Mucosa of descending colon (tissue), 3 donors: ENCODE measurements around the gene SNX21. TPM values are rescaled to one million over a fixed set of nuclear protein-coding genes. Genes with fewer than 3 reads are reported as not detected.

Experiments
- ATAC-seq: fragments of 200-7000 bp; cut with Tn5 transposase; one replicate; pipeline ENCODE4 v1.9.1; 2020; ENCODE audit warnings: mild to moderate bottlenecking, moderate library complexity
- DNase-seq, 3 donors: peaks; one replicate each; pipeline ENCODE4 v3.0.0-alpha.2; 2020
- H3K36me3 ChIP-seq: fragments of 200-600 bp; one replicate; pipeline ENCODE4 v1.8.0; 2021; ENCODE audit warnings: low read depth, mild to moderate bottlenecking
- H3K4me1 ChIP-seq: fragments of 200-600 bp; one replicate; pipeline ENCODE4 v1.8.0; 2021; ENCODE audit warnings: low read depth, mild to moderate bottlenecking
- H3K4me3 ChIP-seq: fragments of 200-600 bp; one replicate; pipeline ENCODE4 v1.8.0; 2021; ENCODE audit warnings: mild to moderate bottlenecking
- H3K9me3 ChIP-seq: fragments of 200-600 bp; one replicate; pipeline ENCODE4 v1.8.0; 2021; ENCODE audit warnings: mild to moderate bottlenecking
- intact Hi-C, 2 donors: fragments of 100-400 bp; cut with DNase I in 1 of 2; cut with micrococcal nuclease in 1 of 2; formaldehyde crosslinking; loops; one replicate each; pipeline versions ENCODE4 v1.11.0 to v1.11.1; 2022; cut with DNase I, micrococcal nuclease
- total RNA-seq, 3 donors: library from RNA; stranded (reverse); fragmentation: NEBNext Ultra II Directional in 2 of 3; extraction: Animal tissue kit (Norgen Biotek cat#: 25700) in 2 of 3; gene quantifications; one replicate each; pipeline versions ENCODE4 v1.2.1 to v1.2.4, GENCODE V29; 2021 to 2023
- TF ChIP-seq, protein P1 (sequence below): fragments of 200-600 bp; IDR thresholded peaks from one replicate; pipeline ENCODE4 v1.8.0; 2022; ENCODE audit warnings: antibody characterized with exemption, mild to moderate bottlenecking
- donor health status: DM: no; HTN: no; CAD: no; lungs with moderate emphysema.
- donor health status: DM: no; HTN: no; CAD: no.
- donor health status: DM: no; HTN: yes; CAD: no.

Gene SNX21
- total RNA-seq, 3 donors from 2014 or later, result 13.8 to 31.5 (median 14.0) TPM

DNA sequence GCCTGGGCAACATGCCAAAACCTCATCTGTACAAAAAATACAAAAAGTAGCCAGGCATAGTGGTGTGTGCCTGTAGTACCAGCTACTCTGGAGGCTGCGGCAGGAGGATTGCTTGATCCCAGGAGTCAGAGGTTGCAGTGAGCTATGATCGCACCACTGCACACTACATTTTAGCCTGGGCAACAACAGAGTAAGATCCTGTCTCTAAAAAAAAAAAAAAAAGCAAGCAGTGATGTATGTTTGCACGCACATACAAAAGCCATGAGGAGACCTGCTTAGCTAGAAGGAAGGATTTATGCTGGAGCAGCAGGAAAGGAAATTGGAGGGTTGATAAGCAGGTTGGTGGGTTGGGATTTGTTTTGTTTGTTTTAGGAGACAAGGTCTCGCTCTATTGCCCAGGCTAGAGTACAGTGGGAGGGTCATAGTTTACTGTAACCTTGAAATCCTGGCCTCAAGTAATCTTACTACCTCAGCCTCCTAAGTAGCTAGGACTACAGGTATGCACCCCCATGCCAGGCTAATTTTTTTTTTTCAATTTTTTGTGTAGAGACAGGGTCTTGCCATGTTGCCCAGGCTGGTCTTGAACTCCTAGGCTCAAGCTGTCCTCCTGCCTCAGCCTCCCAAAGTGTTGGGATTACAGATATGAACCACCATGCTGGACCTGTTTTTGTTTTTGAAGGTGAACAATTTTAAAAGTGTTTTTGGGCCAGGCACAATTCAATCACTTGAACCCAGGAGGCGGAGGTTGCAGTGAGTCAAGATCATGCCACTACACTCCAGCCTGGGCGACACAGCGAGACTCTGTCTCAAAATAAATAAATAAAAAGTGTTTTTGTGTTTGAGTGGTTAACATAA is 27.8 kb downstream of the SNX21 start:
- peak in 1 of 3 donors; percentile 53 for DNase-seq
- H3K9me3 ChIP-seq, result no peaks in the 10 kb centered on the region
- TF ChIP-seq, protein P1, sequence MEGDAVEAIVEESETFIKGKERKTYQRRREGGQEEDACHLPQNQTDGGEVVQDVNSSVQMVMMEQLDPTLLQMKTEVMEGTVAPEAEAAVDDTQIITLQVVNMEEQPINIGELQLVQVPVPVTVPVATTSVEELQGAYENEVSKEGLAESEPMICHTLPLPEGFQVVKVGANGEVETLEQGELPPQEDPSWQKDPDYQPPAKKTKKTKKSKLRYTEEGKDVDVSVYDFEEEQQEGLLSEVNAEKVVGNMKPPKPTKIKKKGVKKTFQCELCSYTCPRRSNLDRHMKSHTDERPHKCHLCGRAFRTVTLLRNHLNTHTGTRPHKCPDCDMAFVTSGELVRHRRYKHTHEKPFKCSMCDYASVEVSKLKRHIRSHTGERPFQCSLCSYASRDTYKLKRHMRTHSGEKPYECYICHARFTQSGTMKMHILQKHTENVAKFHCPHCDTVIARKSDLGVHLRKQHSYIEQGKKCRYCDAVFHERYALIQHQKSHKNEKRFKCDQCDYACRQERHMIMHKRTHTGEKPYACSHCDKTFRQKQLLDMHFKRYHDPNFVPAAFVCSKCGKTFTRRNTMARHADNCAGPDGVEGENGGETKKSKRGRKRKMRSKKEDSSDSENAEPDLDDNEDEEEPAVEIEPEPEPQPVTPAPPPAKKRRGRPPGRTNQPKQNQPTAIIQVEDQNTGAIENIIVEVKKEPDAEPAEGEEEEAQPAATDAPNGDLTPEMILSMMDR, result no peak
- H3K36me3 ChIP-seq, result no peaks in the 10 kb centered on the region
- peaks cover 40% of the 10 kb centered on the region for H3K4me1 ChIP-seq
- peak; percentile 18 for ATAC-seq
- no peak overlapping the region for H3K4me3 ChIP-seq
- intact Hi-C loops, result no loop called here

DNA sequence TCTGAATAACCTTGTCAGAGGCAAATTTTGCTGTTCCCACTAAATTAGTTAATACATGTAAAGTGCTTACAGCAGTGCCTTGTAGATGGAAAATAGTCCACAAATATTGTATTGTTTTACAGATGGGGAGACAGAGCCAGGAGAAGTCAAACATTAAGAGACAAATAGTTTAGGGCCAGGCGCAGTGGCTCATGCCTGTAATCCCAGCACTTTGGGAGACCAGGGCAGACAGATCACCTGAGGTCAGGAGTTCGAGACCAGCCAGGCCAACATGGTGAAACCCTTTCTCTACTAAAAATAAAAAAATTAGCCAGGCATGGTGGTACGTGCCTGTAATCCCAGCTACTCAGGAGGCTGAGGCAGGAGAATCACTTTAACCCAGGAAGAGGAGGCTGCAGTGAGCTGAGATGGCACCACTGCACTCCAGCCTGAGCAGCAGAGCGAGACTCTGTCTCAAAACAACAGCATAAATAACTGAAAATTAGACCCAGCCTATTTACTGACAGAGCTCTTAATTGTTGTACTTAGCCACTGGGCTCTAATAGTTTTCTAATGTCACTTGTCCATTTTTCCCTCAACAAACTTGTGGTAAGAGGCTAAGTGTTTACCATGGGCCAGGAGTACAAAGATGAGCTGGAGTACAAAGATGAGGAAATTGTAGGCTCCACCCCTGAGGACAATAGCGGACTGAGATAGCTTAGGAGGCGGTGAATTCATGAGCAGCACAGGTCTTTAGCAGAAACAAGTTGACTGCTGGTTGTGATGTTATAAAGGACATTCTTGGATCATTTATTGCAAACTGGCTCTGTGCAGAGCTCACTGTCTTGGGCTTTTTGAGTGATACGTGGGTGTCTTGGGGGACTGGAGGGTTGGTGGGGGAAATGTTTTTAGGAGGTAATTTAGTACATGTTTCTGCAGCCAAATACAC is 30.2 kb downstream of the SNX21 start:
- Histone ChIP-seq H3K9me3 (no peaks in the 10 kb centered on the region), H3K36me3 (no peaks in the 10 kb centered on the region), H3K4me1 (peaks cover 29% of the 10 kb centered on the region), H3K4me3 (no peak overlapping the region)
- TF ChIP-seq, protein P1, result no peak
- intact Hi-C loops, result no loop called here
- peak; percentile 62 for ATAC-seq
- DNase-seq, result peak in 1 of 3 donors; percentile 51

DNA sequence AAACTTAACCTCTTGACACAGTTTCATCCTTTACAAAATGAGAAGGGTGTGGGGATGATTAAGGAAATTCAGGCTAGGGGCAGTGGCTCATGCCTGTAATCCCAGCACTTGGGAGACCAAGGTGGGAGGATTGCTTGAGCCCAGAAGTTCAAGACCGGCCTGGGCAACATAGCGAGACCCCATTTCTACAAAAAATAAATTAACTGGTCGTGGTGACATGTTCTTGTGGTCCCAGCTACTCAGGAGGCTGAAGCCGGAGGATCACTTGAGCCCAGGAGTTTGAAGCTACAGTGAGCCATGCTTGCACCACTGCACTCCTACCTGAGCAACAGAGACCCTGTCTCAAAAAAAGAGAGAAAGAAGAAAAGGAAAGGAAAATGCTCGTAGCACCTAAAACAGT is 32.9 kb downstream of the SNX21 start:
- intact Hi-C loops, result no loop called here
- DNase-seq (no peak), ATAC-seq (no peak)
- TF ChIP-seq, protein P1, result no peak
- H3K36me3 ChIP-seq, result no peaks in the 10 kb centered on the region
- no peak overlapping the region for H3K4me3 ChIP-seq
- peaks cover 21% of the 10 kb centered on the region for H3K4me1 ChIP-seq
- no peaks in the 10 kb centered on the region for H3K9me3 ChIP-seq

DNA sequence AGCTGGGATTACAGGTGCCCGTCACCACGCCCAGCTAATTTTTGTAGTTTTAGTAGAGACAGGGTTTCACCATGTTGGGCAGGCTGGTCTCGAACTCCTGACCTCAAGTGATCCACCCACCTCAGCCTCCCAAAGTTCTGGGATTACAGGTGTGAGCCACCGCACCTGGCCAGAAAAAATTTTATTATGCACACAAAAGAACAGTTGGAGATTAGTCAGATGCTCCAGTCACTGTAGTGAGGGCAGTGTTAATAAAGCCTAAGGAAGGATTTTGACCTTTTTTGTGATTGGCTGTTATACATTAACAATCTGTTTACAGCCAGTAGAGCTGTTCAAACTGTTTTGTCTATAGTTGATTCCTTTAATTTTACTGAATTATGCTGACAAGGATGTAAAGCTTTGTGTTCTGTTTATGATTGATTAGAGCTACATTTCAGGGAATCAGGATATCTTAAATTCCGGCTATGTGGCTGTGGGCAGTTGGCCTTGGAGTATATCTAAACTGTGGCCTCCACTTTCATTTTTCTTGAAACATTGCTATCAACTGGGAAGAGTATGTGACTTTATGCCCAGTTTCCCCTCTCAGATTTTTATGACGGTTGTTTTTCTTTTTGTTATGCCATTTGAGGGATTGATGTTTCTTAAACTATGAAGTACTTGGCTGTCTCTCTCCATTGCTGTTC is 33.7 kb downstream of the SNX21 start:
- Histone ChIP-seq H3K4me3 (no peak overlapping the region), H3K4me1 (peaks cover 14% of the 10 kb centered on the region), H3K36me3 (no peaks in the 10 kb centered on the region), H3K9me3 (no peaks in the 10 kb centered on the region)
- peak; percentile 89 for ATAC-seq
- intact Hi-C loops, result no loop called here
- no peak for DNase-seq
- TF ChIP-seq, protein P1, result no peak

DNA sequence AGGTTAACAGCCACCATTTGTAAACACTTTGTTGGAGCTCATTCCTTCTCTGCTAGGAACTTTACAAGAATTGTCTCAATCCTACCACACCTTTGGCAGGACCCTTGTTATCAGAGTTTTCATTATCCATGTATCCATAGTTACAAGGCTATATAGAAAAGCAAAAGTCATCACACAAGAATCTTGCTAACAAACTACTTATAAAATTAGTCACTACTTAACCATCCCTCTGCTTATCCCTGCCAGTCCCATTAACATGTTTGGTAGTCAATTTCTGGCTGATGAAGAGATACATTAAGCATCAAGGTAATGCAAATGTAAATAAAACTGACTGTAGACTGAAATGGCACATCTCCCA is 34.2 kb downstream of the SNX21 start:
- TF ChIP-seq, protein P1, result no peak
- no peaks in the 10 kb centered on the region for H3K9me3 ChIP-seq
- H3K4me3 ChIP-seq, result no peak overlapping the region
- intact Hi-C loops, result no loop called here
- ATAC-seq (peak; percentile 76), DNase-seq (no peak)
- H3K4me1 ChIP-seq, result peaks cover 11% of the 10 kb centered on the region
- H3K36me3 ChIP-seq, result no peaks in the 10 kb centered on the region
